Measurements from ENCODE around the gene CTNNA2. TPM values are rescaled to one million over a fixed set of nuclear protein-coding genes. Genes with fewer than 3 reads are reported as not detected.

The CTNNA2 gene
- total RNA-seq, 4 donors from 2014 or later: 0.19 TPM; not detected in 3

DNA sequence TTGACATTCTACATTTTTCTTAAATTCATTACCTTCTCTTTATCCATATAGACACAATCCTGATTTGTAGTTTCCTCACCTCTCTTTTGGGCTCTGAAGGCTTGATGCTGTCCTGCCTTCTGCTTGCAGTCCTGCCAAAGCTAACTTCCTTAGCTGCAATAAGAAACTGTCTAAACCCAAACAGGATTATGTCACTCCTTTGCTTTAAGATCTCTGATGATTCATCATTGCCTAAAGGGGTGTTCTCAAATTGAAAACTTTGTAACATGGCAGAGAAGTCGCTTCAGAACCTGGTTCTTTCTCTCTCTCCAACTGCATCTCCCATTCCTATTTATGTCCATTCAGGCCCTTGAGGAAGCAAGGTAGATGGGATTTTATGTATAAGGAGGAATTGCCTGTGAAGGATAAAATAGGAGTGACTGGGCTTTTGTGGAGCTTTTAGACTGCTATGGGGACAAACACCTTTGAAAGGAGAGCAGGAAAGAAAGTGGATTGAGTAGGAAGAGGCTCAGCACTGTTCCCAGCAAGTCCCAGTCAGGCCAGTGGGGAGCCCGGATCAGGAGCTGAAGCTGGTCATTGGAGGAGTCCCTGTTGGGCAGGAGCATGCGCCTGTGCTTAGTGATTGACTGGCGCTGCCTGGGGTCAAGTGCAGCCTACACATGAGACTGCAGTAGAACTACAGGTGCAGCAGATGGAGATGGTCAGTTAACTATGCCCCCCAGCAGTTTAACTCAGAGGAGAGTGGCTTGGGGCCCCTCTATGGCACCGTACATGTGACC lies 390.6 kb downstream of the CTNNA2 start:
- TF ChIP-seq, protein P1, sequence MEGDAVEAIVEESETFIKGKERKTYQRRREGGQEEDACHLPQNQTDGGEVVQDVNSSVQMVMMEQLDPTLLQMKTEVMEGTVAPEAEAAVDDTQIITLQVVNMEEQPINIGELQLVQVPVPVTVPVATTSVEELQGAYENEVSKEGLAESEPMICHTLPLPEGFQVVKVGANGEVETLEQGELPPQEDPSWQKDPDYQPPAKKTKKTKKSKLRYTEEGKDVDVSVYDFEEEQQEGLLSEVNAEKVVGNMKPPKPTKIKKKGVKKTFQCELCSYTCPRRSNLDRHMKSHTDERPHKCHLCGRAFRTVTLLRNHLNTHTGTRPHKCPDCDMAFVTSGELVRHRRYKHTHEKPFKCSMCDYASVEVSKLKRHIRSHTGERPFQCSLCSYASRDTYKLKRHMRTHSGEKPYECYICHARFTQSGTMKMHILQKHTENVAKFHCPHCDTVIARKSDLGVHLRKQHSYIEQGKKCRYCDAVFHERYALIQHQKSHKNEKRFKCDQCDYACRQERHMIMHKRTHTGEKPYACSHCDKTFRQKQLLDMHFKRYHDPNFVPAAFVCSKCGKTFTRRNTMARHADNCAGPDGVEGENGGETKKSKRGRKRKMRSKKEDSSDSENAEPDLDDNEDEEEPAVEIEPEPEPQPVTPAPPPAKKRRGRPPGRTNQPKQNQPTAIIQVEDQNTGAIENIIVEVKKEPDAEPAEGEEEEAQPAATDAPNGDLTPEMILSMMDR (IDR thresholded peaks at IDR 0.05): no peak
- ATAC-seq (ENCODE audit: low FRiP score) (no peak), DNase-seq (ENCODE audit: low spot score) (no peak)

DNA sequence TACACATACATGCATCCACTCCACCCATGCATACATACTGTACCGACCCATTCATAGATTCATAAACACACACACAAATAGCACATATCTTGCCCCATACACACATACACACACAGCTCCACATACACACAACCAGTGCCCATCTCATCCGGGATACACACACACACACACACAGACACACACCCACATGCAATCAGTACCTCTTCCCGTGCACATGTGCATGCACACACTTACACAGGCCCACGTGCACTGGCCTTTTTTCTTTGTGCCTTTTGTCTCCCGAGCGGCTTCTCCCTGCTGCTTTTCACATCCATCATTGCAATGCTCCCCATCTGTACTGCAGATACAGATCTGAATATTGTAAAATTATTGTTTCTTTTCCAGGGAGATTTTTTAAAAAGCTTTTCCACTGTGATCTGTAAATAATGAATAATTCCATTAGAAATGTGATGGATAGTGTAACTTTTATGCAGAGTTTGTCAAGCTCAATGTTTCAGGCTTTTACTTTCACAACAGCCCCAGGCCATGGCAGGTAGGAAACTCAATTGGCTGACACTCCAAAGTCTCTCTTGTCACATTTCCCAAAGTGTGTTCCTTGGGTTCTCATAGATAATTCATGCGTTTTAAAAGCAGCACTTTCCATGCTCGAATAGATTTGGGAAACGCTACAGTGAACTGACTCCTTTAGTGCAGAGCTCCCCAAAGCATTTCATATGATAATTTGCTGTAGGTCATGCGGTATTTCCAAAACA lies 393.5 kb downstream of the CTNNA2 start:
- no peak for ATAC-seq (ENCODE audit: low FRiP score)
- TF ChIP-seq, protein P1 (IDR thresholded peaks at IDR 0.05): no peak
- no peak for DNase-seq (ENCODE audit: low spot score)

- TF ChIP-seq, protein P1 (IDR thresholded peaks at IDR 0.05): no peak
- DNase-seq (ENCODE audit: low spot score): no peak
- no peak for ATAC-seq (ENCODE audit: low FRiP score)
These were observed 396.7 kb downstream of the CTNNA2 start for GRCh38 chr2:79909521-79909920.

GRCh38 chr2:79910643-79911042 lies 397.8 kb downstream of the CTNNA2 start:
- DNase-seq (ENCODE audit: low spot score): no peak
- TF ChIP-seq, protein P1 (IDR thresholded peaks at IDR 0.05): no peak
- ATAC-seq (ENCODE audit: low FRiP score): no peak

DNA sequence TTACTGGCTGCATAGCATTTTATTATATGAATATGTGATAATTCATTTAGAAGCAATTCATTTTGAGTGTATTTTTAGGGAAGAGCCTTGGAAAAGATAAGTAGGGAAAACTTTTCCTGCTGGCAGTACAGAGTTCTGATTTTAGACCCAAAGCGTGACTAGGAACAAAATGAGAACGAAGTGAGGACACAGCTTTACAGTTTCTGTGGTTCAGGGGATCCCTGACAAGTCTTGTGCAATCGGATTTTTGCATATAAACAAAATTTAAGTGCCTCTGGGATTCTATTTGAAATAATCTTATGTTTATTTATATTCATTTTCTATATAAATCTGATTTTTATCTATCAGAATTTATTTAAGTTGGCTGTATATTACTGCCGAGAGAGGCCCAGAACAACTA lies 402.6 kb downstream of the CTNNA2 start:
- ATAC-seq (ENCODE audit: low FRiP score): no peak
- TF ChIP-seq, protein P1 (IDR thresholded peaks at IDR 0.05): no peak
- no peak for DNase-seq (ENCODE audit: low spot score)

DNA sequence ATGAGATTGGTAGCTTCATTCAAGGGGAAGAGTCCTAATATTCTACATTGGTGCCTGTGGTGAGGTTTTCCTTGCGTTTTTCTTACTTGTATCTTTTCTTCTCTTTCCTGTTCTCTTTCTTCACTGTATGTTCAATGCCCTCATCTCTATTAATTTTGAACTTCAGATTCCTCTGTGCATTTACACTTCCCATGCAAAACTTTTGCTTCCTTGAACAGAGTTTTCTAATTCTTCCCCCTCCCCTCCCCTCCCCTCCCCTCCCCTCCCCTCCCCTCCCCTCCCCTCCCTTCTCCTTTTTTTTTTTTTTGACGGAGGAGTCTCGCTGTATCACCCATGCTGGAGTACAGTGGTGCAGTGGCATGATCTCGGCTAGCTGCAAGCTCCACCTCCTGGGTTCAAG lies 403.4 kb downstream of the CTNNA2 start:
- ATAC-seq (ENCODE audit: low FRiP score) (no peak), DNase-seq (ENCODE audit: low spot score) (no peak)
- TF ChIP-seq, protein P1 (IDR thresholded peaks at IDR 0.05): no peak

All from omental fat pad (tissue), 4 donors.